Gastroesophageal sphincter (tissue), 4 donors: ENCODE results near the gene SUN1. TPM values are rescaled to one million over a fixed set of nuclear protein-coding genes. Genes with fewer than 3 reads are reported as not detected.

ENCODE experiments used
- ATAC-seq: fragments of 150-250 bp; one replicate; pipeline ENCODE4 v1.9.1; 2016; ENCODE audit warnings: mild to moderate bottlenecking, moderate library complexity
- H3K27ac ChIP-seq, 4 donors: fragments of 200-600 bp; sonication (generic) in 3 of 4; 1 replicate in 3 of 4; 2 replicates in 1 of 4; pipeline ENCODE4 v1.5.1; 2016 to 2019
- H3K27me3 ChIP-seq: fragments of 200-600 bp; sonication (generic); one replicate; pipeline ENCODE4 v1.5.1; 2019
- H3K36me3 ChIP-seq, 2 donors: fragments of 200-600 bp; sonication (generic); one replicate each; pipeline ENCODE4 v1.5.1; 2019; ENCODE audit warnings: control low read depth in 1 of 2
- H3K4me1 ChIP-seq, 3 donors: fragments of 200-600 bp; sonication (generic); 1 replicate in 2 of 3; 2 replicates in 1 of 3; pipeline ENCODE4 v1.5.1; 2016 to 2019; ENCODE audit warnings: control low read depth in 2 of 3
- H3K4me3 ChIP-seq, 2 donors: fragments of 200-600 bp; sonication (generic); one replicate each; pipeline ENCODE4 v1.5.1; 2019; ENCODE audit warnings: mild to moderate bottlenecking in 1 of 2, moderate library complexity in 1 of 2
- H3K9me3 ChIP-seq, 3 donors: fragments of 200-600 bp; sonication (generic); one replicate each; pipeline ENCODE4 v1.5.1; 2017 to 2019; ENCODE audit warnings: control low read depth in 2 of 3
- CTCF ChIP-seq, 4 experiments: fragments of 200-600 bp in 2 of 4; fragments of 450-650 bp in 2 of 4; sonication (generic) in 1 of 4; IDR thresholded peaks; one replicate each; pipeline ENCODE4 v1.5.1; 2017 to 2019; ENCODE audit warnings: antibody characterized with exemption in 4 of 4, mild to moderate bottlenecking in 2 of 4, moderate library complexity in 2 of 4
- EP300 ChIP-seq: sonication (generic); formaldehyde crosslinking; IDR thresholded peaks from one replicate; pipeline ENCODE4 v1.6.1; 2017; ENCODE audit warnings: antibody characterized with exemption, mild to moderate bottlenecking
- POLR2A ChIP-seq, 2 donors: fragments of 450-650 bp; IDR thresholded peaks; one replicate each; pipeline ENCODE4 v1.6.1; 2017; ENCODE audit warnings: antibody characterized with exemption in 2 of 2, mild to moderate bottlenecking in 2 of 2, moderate library complexity in 1 of 2
- POLR2AphosphoS5 ChIP-seq: sonication (generic); formaldehyde crosslinking; IDR thresholded peaks from one replicate; pipeline ENCODE4 v1.6.1; 2017; ENCODE audit warnings: antibody characterized with exemption
- WGBS, 2 donors: methylation state at CpG; one replicate each; pipeline ENCODE4 v1.1.5; 2018; ENCODE audit warnings: low coverage in 1 of 2; 5-methylcytosine and 5-hydroxymethylcytosine counted together
- total RNA-seq, 4 donors: library from RNA; depleted of rRNA; stranded (reverse); fragments of >200 nt; gene quantifications; one replicate each; pipeline ENCODE4 v1.1.0, GENCODE V29; 2016

SUN1 gene
- total RNA-seq, 4 donors from 2014 or later: 151 to 261 (median 231) TPM

- 80% methylated on average over 1 of the region's 8 CpGs; no CpG with 5 or more reads in 1 of the 2 donors for WGBS, 2 donors
- H3K27ac ChIP-seq: peak overlapping the region in 3 of 4 donors; percentile 38 to 67 (median 54)
- no peak for TF ChIP-seq POLR2AphosphoS5
- TF ChIP-seq EP300: no peak
- no peak for TF ChIP-seq POLR2A (IDR thresholded peaks at IDR 0.05)
- no peak for TF ChIP-seq CTCF (IDR thresholded peaks at IDR 0.05)
- no peak overlapping the region for H3K4me3 ChIP-seq
- peaks cover 0 to 64% of the 10 kb centered on the region in 2 donors for H3K36me3 ChIP-seq
- no peaks in the 10 kb centered on the region for H3K9me3 ChIP-seq
- peaks cover 0 to 35% (median 12%) of the 10 kb centered on the region in 3 donors for H3K4me1 ChIP-seq
- ATAC-seq: no peak
- H3K27me3 ChIP-seq: no peaks in the 10 kb centered on the region
These were observed 68.7 kb downstream of the SUN1 start for GRCh38 chr7:901041-901387.

- Histone ChIP-seq H3K4me3 (no peak overlapping the region), H3K4me1 (peaks cover 0 to 35% (median 12%) of the 10 kb centered on the region in 3 donors), H3K9me3 (no peaks in the 10 kb centered on the region), H3K27me3 (no peaks in the 10 kb centered on the region), H3K27ac (peak overlapping the region in 3 of 4 donors; percentile 38 to 67 (median 54)), H3K36me3 (peaks cover 0 to 59% of the 10 kb centered on the region in 2 donors)
- WGBS, 2 donors: 0% methylated on average over 1 of the region's 24 CpGs; no CpG with 5 or more reads in 1 of the 2 donors
- TF ChIP-seq POLR2A (IDR thresholded peaks at IDR 0.05): no peak
- no peak for TF ChIP-seq CTCF (IDR thresholded peaks at IDR 0.05)
- TF ChIP-seq EP300: no peak
- no peak for TF ChIP-seq POLR2AphosphoS5
- ATAC-seq: peak; percentile 74
These were observed 69.3 kb downstream of the SUN1 start for GRCh38 chr7:901388-902154.

GRCh38 chr7:902996-903395 lies 70.7 kb downstream of the SUN1 start:
- H3K27ac ChIP-seq: no peak overlapping the region
- ATAC-seq: no peak
- TF ChIP-seq POLR2AphosphoS5 (no peak), EP300 (no peak), POLR2A (IDR thresholded peaks at IDR 0.05) (no peak), CTCF (IDR thresholded peaks at IDR 0.05) (no peak)
- 77% methylated on average over 5 to 6 of the region's 22 CpGs for WGBS, 2 donors
- peaks cover 0 to 25% (median 6%) of the 10 kb centered on the region in 3 donors for H3K4me1 ChIP-seq
- no peak overlapping the region for H3K4me3 ChIP-seq
- peaks cover 0 to 46% of the 10 kb centered on the region in 2 donors for H3K36me3 ChIP-seq
- H3K9me3 ChIP-seq: no peaks in the 10 kb centered on the region
- H3K27me3 ChIP-seq: no peaks in the 10 kb centered on the region

GRCh38 chr7:903921-904755 lies 71.9 kb downstream of the SUN1 start:
- ATAC-seq: no peak
- Histone ChIP-seq H3K4me3 (peak overlapping the region in 1 of 2 donors; percentile 13), H3K4me1 (peaks cover 0 to 30% (median 6%) of the 10 kb centered on the region in 3 donors), H3K27ac (peak overlapping the region in 1 of 4 donors; percentile 75), H3K27me3 (no peaks in the 10 kb centered on the region), H3K9me3 (no peaks in the 10 kb centered on the region), H3K36me3 (peaks cover 0 to 35% of the 10 kb centered on the region in 2 donors)
- 87 to 100% methylated on average over 11 to 16 of the region's 37 CpGs for WGBS, 2 donors
- TF ChIP-seq EP300 (no peak), POLR2A (IDR thresholded peaks at IDR 0.05) (no peak), POLR2AphosphoS5 (no peak), CTCF (IDR thresholded peaks at IDR 0.05) (no peak)
